ENCODE results near the gene CFAP20.
"Not testable (repeated sequence)": the region's sequence is repeated elsewhere in the genome, so short reads cannot be mapped to it uniquely, and the experiment has no call there.

The CFAP20 gene

DNA sequence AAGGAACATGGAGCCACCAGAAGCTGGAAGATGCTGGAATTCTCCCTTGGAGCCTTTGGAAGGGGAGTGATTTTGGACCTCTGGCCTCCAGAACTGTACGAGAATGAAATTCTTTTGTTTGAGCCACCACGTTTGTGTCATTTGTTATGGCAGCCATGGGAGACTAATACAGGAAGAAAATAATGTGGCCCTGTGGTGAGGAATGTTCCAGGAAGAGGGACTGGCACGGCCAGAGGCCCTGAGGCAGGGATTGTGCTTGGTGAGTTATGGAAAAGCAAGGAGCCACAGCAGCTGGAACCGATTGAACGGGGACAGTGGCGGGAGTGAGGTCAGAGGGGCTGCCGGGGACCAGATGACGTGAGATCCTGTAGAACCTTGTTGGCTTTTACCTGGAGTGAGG, 51.4 kb downstream of the CFAP20 start:
- no peak for DNase-seq (ENCODE audit: extremely low spot score)
- POLR2A ChIA-PET = no interaction called here
- TF ChIP-seq FOXA1 (IDR thresholded peaks at IDR 0.05) (no peak), LEF1 (IDR thresholded peaks at IDR 0.05; ENCODE audit: borderline replicate concordance) (no peak), NFRKB (IDR thresholded peaks at IDR 0.05) (no peak), ZNF384 (IDR thresholded peaks at IDR 0.05) (no peak), SUZ12 (IDR thresholded peaks at IDR 0.05) (no peak), ELF4 (IDR thresholded peaks at IDR 0.05) (no peak), L3MBTL2 (conservative IDR thresholded peaks at IDR 0.05) (no peak), SP1 (IDR thresholded peaks at IDR 0.05) (no peak), HDGF (IDR thresholded peaks at IDR 0.05; ENCODE audit: borderline replicate concordance) (no peak), FOXK2 (IDR thresholded peaks at IDR 0.05) (no peak), TARDBP (IDR thresholded peaks at IDR 0.05) (no peak)
- TF ChIP-seq, protein P1, sequence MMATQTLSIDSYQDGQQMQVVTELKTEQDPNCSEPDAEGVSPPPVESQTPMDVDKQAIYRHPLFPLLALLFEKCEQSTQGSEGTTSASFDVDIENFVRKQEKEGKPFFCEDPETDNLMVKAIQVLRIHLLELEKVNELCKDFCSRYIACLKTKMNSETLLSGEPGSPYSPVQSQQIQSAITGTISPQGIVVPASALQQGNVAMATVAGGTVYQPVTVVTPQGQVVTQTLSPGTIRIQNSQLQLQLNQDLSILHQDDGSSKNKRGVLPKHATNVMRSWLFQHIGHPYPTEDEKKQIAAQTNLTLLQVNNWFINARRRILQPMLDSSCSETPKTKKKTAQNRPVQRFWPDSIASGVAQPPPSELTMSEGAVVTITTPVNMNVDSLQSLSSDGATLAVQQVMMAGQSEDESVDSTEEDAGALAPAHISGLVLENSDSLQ (IDR thresholded peaks at IDR 0.05) = no peak
- CTCF ChIA-PET = no interaction called here

DNA sequence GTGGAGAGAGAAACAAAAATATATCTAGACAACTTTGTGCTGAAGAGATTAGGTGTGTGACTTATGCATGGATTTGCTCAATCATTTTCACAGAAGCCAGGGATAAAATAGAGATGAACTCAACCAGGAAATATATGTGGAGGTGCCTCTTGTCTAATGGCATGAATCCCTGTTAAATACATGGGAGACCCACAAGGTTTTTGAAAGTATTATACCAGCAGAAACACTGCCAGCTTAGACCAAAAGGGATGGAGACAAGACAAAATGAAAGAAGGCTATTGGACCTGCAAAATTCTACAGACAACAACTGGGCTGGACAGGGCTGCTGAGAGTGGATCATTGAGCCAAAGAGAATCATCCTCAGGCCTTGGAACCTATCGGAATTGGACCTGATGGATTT, 52.7 kb downstream of the CFAP20 start:
- POLR2A ChIA-PET = no interaction called here
- no peak for DNase-seq (ENCODE audit: extremely low spot score)
- TF ChIP-seq BHLHE40 (IDR thresholded peaks at IDR 0.05; ENCODE audit: borderline replicate concordance) (no peak), ZNF384 (IDR thresholded peaks at IDR 0.05) (no peak), ARNT (IDR thresholded peaks at IDR 0.05) (no peak), TARDBP (IDR thresholded peaks at IDR 0.05) (no peak), L3MBTL2 (conservative IDR thresholded peaks at IDR 0.05) (no peak), NFRKB (IDR thresholded peaks at IDR 0.05) (no peak), ELF4 (IDR thresholded peaks at IDR 0.05) (no peak), CTBP1 (IDR thresholded peaks at IDR 0.05; ENCODE audit: borderline replicate concordance) (no peak), SP1 (IDR thresholded peaks at IDR 0.05) (no peak)
- CTCF ChIA-PET = no interaction called here

DNA sequence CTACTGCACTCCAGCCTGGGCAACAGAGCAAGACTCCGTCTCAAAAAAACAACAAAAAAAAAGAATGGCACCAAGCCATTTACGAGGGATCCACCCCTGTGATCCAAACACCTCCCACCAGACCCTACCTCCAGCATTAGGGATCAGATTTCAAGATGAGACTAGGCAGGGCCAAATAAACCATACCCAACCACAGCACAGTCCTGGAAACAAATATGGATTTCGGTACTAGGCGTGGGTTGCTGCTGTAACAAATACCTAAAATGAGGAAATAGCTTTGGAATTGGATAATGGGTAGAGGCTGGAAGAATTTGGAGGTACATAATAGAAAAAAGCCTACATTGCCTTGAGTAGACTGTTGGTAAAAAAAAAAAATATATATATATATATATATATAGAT, 54.5 kb downstream of the CFAP20 start:
- ChIA-PET CTCF (no interaction called here), POLR2A (no interaction called here)
- no peak for DNase-seq (ENCODE audit: extremely low spot score)
- TF ChIP-seq FOXA1 (IDR thresholded peaks at IDR 0.05) (no peak), ARNT (IDR thresholded peaks at IDR 0.05) (no peak), ZNF384 (IDR thresholded peaks at IDR 0.05) (no peak), BHLHE40 (IDR thresholded peaks at IDR 0.05; ENCODE audit: borderline replicate concordance) (no peak), HDGF (IDR thresholded peaks at IDR 0.05; ENCODE audit: borderline replicate concordance) (no peak), TARDBP (IDR thresholded peaks at IDR 0.05) (no peak), L3MBTL2 (conservative IDR thresholded peaks at IDR 0.05) (no peak), FOXM1 (IDR thresholded peaks at IDR 0.05; ENCODE audit: borderline replicate concordance) (no peak), LEF1 (IDR thresholded peaks at IDR 0.05; ENCODE audit: borderline replicate concordance) (no peak), FOXK2 (IDR thresholded peaks at IDR 0.05) (no peak), ELF4 (IDR thresholded peaks at IDR 0.05) (no peak), SP1 (IDR thresholded peaks at IDR 0.05) (no peak), CTBP1 (IDR thresholded peaks at IDR 0.05; ENCODE audit: borderline replicate concordance) (no peak), SUZ12 (IDR thresholded peaks at IDR 0.05) (no peak), NFRKB (IDR thresholded peaks at IDR 0.05) (no peak)
- TF ChIP-seq, protein P1 (IDR thresholded peaks at IDR 0.05) = no peak

DNA sequence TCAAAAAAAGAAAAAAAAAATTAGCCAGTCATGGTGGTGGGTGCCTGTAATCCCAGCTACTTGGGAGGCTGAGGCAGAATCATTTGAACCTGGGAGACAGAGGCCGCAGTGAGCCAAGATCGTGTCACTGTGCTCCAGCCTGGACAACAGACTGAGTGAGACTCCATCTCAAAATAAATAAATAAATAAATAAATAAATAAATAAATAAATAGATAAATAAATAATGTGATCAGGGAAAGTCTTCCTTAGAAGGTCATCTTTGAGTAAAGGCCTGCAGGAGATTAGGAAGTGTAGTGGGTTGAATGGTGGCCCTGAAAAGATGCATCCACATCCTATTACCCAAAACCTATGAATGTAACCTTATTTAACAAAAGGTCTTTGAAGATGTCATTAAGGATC, 56.1 kb downstream of the CFAP20 start:
- CTCF ChIA-PET; POLR2A ChIA-PET; DNase-seq (ENCODE audit: extremely low spot score): not testable (repeated sequence)

DNA sequence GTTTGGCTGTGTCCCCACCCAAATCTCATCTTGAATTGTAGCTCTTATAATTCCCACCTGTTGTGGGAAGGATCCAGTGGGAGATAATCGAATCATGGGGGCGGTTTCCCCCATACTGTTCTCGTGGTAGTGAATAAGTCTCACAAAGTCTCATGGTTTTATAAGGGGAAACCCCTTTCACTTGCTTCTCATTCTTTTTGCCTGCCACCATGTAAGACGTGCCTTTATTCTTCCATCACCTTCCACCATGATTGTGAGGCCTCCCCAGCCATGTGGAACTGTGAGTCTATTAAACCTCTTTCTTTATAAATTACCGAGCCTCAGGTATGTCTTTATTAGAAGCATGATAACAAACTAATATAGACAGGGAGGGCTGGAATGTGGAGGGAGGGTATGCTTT, 57.0 kb downstream of the CFAP20 start:
- POLR2A ChIA-PET; DNase-seq (ENCODE audit: extremely low spot score); CTCF ChIA-PET: not testable (repeated sequence)

DNA sequence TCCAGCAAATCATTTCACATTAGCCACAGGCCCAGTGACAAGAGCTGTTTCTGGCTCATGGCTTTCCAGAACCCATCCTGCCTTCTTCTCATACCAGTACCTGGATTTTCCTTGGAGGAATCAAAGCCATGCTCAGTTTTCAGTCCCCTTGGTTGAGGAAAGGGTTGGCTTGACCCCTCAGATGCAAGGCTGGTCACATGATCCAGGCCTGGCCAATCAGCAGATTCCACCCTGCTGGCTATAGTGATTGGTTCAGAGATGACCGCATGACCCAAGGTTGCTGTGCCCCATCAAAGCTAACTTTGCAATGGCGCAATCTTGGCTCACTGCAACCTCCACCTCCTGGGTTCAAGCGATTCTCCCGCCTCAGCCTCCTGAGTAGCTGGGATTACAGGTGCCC, 58.6 kb downstream of the CFAP20 start:
- ChIA-PET CTCF (no interaction called here), POLR2A (no interaction called here)
- TF ChIP-seq CTBP1 (IDR thresholded peaks at IDR 0.05; ENCODE audit: borderline replicate concordance) = no peak
- DNase-seq (ENCODE audit: extremely low spot score) = no peak
